ENCODE data around the gene ZNF346.
"Not testable (repeated sequence)": the region's sequence is repeated elsewhere in the genome, so short reads cannot be mapped to it uniquely, and the experiment has no call there.

Gene ZNF346

GRCh38 chr5:177022386-177023302 is at the start of gene ZNF346:
TSS of gene ZNF346 (plus strand) at chr5:177022696. CDS start at chr5:177022739, 43 bp downstream.
- in situ Hi-C loops (cut with MboI; ENCODE audit: low sequenced_read_pairs), result no loop called here

- in situ Hi-C loops (cut with MboI; ENCODE audit: low sequenced_read_pairs), result no loop called here
Measured at GRCh38 chr5:176979669-176980068, 42.8 kb upstream of the ZNF346 start.

DNA sequence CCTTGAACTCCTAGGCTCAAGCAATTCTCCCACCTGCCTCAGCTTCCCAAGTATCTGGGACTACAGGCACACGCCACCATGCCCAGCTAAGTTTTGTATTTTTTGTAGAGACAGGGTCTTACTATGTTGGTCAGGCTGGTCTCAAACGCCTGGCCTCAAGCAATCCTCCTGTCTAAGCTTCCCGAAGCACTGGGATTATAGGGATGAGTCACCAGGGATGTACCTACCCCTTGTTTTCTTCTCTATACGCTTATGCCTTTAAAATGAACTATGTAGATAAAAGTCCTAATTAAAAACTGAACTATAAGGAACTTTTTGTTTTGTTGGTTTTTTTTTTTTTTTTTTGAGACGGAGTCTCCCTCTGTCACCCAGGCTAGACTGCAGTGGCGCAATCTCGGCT is 41.7 kb upstream of the ZNF346 start:
- in situ Hi-C loops (cut with MboI; ENCODE audit: low sequenced_read_pairs), result no loop called here

- in situ Hi-C loops (cut with MboI; ENCODE audit: low sequenced_read_pairs), result not testable (repeated sequence)
Measured at GRCh38 chr5:176983112-176983511, 39.4 kb upstream of the ZNF346 start.

GRCh38 chr5:176983593-176983992 is 38.9 kb upstream of the ZNF346 start:
- in situ Hi-C loops (cut with MboI; ENCODE audit: low sequenced_read_pairs), result not testable (repeated sequence)

- in situ Hi-C loops (cut with MboI; ENCODE audit: low sequenced_read_pairs), result not testable (repeated sequence)
Measured at GRCh38 chr5:176984176-176984575, 38.3 kb upstream of the ZNF346 start.

DNA sequence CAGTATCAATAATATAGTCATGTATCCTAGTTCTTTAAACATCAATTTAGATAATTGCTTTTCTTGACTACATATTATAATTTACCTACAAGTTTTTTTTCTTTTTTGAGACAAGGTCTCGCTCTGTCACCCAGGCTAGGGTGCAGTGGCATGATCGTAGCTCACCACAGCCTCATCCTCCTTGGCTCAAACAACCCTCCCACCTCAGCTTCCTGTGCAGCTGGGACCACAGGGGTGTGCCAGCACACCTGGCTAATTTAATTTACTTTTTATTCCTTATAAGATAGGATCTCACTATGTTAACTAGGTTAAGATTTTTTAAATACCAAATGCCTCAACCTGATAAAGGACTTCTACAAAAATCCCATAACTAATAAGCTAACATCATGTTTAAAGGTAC is 37.0 kb upstream of the ZNF346 start:
- in situ Hi-C loops (cut with MboI; ENCODE audit: low sequenced_read_pairs), result no loop called here

- in situ Hi-C loops (cut with MboI; ENCODE audit: low sequenced_read_pairs), result no loop called here
Measured at GRCh38 chr5:176986280-176986679, 36.2 kb upstream of the ZNF346 start.

DNA sequence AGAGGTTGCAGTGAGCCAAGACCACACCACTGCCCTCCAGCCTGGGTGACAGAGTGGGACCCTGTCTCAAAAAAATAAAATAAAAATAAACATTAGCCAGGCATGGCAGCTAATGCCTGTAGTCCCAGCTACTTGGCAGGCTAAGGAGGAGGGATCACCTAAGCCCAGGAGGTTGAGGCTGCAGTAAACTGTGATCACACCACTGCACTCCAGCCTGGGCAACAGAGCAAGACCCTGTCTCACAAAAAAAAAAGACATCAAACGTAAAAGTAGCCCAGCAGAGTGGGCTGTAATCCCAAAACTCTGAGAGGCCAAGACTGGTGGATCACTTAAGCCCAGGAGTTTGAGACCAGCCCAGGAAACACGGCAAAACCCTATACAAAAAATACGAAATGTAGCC is 34.9 kb upstream of the ZNF346 start:
- in situ Hi-C loops (cut with MboI; ENCODE audit: low sequenced_read_pairs), result no loop called here

DNA sequence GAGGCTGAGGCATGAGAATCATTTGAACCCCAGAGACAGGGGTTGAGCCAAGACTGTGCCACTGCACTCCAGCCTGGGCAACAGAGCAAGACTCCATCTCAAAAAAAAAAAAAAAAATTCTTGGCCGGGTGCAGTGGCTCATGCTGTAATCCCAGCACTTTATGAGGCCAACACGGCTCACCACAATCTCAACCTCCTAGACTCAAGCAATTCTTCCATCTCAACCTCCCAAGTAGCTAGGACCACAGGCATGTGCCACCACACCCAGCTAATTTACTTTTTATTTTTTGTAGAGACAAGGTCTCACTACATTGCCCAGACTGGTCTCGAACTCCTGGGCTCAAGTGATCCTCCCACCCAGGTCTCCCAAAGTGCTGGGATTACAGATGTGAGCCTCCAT is 29.4 kb upstream of the ZNF346 start:
- in situ Hi-C loops (cut with MboI; ENCODE audit: low sequenced_read_pairs), result not testable (repeated sequence)

- in situ Hi-C loops (cut with MboI; ENCODE audit: low sequenced_read_pairs), result no loop called here
Measured at GRCh38 chr5:176994460-176995121, 27.9 kb upstream of the ZNF346 start.

DNA sequence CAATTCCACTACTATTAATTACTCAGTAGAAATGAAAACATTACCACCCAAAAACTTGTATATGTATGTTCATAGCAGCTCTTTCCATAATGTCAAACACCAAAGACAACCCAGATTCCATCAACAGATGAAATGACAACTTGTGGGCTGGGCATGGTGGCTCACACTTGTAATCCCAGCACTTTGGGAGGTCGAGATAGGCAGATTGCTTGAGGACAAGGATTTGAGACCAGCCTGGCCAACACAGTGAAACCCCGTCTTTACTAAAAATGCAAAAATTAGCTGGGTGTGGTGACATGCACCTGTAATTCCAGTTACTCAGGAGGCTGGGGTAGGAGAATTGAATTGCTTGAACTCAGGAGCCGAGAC is 27.4 kb upstream of the ZNF346 start:
- in situ Hi-C loops (cut with MboI; ENCODE audit: low sequenced_read_pairs), result no loop called here

- in situ Hi-C loops (cut with MboI; ENCODE audit: low sequenced_read_pairs), result no loop called here
Measured at GRCh38 chr5:176995896-176996767, 26.4 kb upstream of the ZNF346 start.

GRCh38 chr5:176996780-176997179 is 25.7 kb upstream of the ZNF346 start:
- in situ Hi-C loops (cut with MboI; ENCODE audit: low sequenced_read_pairs), result no loop called here

DNA sequence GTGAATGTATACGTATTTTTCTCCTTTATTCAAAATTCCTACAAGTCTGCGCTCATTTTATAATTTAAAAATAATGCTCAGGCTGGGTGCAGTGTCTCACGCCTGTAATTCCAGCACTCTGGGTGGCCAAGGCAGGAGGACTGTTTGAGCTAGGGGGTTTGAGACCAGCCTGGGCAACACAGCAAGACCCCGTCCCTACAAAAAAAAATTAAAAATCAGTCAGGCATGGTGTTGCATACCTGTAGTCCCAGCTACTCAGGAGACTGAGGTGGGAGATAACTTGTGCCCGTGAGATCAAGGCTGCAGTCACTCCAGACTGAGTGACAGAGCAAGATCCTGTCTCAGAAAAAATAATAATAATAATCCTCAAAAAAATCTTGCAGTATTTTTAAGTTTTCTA is 23.7 kb upstream of the ZNF346 start:
- in situ Hi-C loops (cut with MboI; ENCODE audit: low sequenced_read_pairs), result no loop called here

DNA sequence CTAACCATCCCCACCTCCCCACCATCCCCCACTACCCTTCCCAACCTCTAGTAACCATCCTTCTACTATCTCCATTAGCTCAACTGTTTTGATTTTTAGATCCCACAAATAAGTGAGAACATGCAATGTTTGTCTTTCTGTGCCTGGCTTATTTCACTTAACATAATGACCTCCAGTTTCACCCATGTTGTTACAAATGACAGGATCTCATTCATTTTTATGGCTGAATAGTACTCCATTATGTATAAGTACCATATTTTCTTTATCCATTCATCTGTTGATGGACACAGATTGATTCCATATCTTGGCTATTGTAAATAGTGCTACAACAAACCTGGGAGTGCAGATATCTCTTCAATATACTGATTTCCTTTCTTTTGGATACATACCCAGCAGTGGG is 23.0 kb upstream of the ZNF346 start:
- in situ Hi-C loops (cut with MboI; ENCODE audit: low sequenced_read_pairs), result not testable (repeated sequence)

DNA sequence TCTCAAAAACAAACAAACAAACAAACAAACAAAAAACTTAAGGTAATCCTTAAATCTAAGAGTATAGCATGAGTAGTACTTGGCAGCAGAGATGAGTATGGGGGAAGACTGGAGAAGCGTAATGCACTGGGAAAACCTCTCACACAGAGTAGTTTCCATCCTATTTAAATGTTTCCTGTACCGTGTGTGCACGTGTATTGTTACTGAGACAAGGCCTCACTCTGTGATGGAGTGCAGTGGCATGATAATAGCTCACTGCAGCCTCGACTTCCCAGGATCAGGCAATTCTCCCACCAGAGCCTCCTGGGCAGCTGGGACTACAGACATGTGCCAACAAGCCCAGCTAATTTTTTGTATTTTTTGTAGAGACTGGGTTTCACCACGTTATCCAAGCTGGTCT is 18.8 kb upstream of the ZNF346 start:
- in situ Hi-C loops (cut with MboI; ENCODE audit: low sequenced_read_pairs), result no loop called here

GRCh38 chr5:177004961-177005360 is 17.5 kb upstream of the ZNF346 start:
- in situ Hi-C loops (cut with MboI; ENCODE audit: low sequenced_read_pairs), result no loop called here

- in situ Hi-C loops (cut with MboI; ENCODE audit: low sequenced_read_pairs), result no loop called here
Measured at GRCh38 chr5:177005619-177006264, 16.8 kb upstream of the ZNF346 start.

DNA sequence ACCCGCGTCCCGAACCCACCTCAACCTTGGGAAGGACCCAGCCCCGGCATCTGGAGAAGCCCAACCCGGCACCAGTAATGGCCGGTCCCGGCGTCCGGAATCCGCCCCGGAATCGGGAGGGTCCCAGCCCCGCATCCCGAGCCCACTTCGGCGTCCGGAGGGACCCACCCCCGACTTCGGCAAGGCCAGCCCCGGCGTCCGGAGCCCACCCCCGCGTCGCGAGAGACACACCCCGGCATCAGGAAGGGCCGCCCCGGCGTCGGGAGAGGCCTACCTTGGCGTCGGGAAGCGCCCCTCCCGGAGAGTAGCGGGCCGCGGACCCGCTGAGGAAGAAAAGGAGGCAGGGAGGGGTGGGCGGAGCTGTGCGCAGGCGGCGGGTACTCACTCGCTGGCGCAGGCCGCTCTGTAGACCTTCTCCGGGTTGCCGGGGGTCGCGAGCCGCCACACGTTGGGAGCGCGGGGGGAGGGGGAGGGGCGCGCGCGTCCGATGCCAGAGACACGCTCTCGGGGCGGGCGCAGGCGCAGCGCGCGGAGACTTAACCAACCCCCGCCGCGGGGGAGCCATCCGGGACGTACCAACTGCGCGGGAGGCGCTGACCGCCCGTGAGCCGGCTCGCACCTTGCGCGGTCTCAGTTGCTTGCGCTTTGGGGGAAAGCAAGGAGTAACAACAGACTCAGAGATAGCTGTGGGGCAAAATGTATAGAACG is 16.1 kb upstream of the ZNF346 start, which contains the start of gene UIMC1:
Gene UIMC1, minus strand, starts transcription at position 515 of the 708 bp plus-strand sequence. CDS start 24,164 bp downstream, outside the sequence.
- in situ Hi-C loops (cut with MboI; ENCODE audit: low sequenced_read_pairs), result no loop called here

All from hTERT RPE-1 (cell line).